ENCODE data around the gene GRIN3A. TPM values are rescaled to one million over a fixed set of nuclear protein-coding genes. Genes with fewer than 3 reads are reported as not detected.

The GRIN3A gene
- total and polyA plus RNA-seq, 9 of the 15 experiments (the other 6 are each of a cell fraction or from before 2014, with no cell fraction given) = 0.01 to 0.03 TPM; not detected in 7

GRCh38 chr9:101628173-101628572 is 110.3 kb downstream of the GRIN3A start:
- Histone ChIP-seq H3K4me1 (replicated peaks in 1 of 2; ENCODE audit: control insufficient read depth in 2 of 2, insufficient read depth in 2 of 2, low read length in 2 of 2) (no peaks in the 10 kb centered on the region), H3K27ac (ENCODE audit: extremely low read depth, low read depth, low read length) (no peak overlapping the region), H3K4me2 (ENCODE audit: insufficient read depth, low read length) (no peak overlapping the region), H4K20me1 (replicated peaks; ENCODE audit: control insufficient read depth, insufficient read depth, low read length) (no peaks in the 10 kb centered on the region), H3K27me3 (ENCODE audit: control insufficient read depth in 2 of 2, insufficient read depth in 2 of 2, low read length in 2 of 2) (no peaks in the 10 kb centered on the region), H3K9me1 (ENCODE audit: control insufficient read depth, insufficient read depth, low read length) (no peaks in the 10 kb centered on the region), H2AFZ (ENCODE audit: low read depth, low read length) (no peak overlapping the region), H3K9me3 (replicated peaks; ENCODE audit: control insufficient read depth, insufficient read depth, low read depth, low read length) (no peaks in the 10 kb centered on the region), H3K79me2 (ENCODE audit: control insufficient read depth, insufficient read depth, low read length) (no peaks in the 10 kb centered on the region), H3K36me3 (ENCODE audit: control insufficient read depth, insufficient read depth, low read length) (no peaks in the 10 kb centered on the region), H3K9ac (ENCODE audit: insufficient read depth in 1 of 2, low read depth in 2 of 2, low read length in 2 of 2) (no peak overlapping the region), H3K4me3 (no peak overlapping the region)
- in situ Hi-C loops (cut with MboI) = no loop called here
- no peak for ATAC-seq
- intact Hi-C loops (cut with micrococcal nuclease) = no loop called here
- ChIA-PET CTCF (ENCODE audit: low intra/inter-chr PET ratio) (no interaction called here), POLR2A (no interaction called here)
- FAIRE-seq = no peak
- DNase-seq (ENCODE audit: extremely low read depth in 1 of 4, low spot score in 3 of 4) = no peak
- BruUV-seq (replicated peaks) = no TSS peak
- WGBS (ENCODE audit: insufficient coverage, low coverage, missing lambda C conversion rate) = 2% methylated on average over 4 of the region's 4 CpGs
- no peak for TF ChIP-seq CHD4 (IDR thresholded peaks at IDR 0.05; ENCODE audit: insufficient read depth, insufficient replicate concordance, low read depth, low read length, poor library complexity, severe bottlenecking)
- peak; percentile 52 to 59; a peak in 2 of 4 replicates for TF ChIP-seq TRIM24 (IDR thresholded peaks at IDR 0.05)
- peak; percentile 93 for TF ChIP-seq EHMT2 (IDR thresholded peaks at IDR 0.05)
- peak; percentile 46; the same call in 1 of the 2 replicates for TF ChIP-seq CEBPG (CRISPR knock-in tag; IDR thresholded peaks at IDR 0.05)
- peak in 1 of 2 experiments; percentile 62; a peak in 2 of 4 replicates for TF ChIP-seq CEBPG (tag; conservative IDR thresholded peaks at IDR 0.05 in 1 of 2, IDR thresholded peaks at IDR 0.05 in 1 of 2)
- TF ChIP-seq ESRRA (IDR thresholded peaks at IDR 0.05; ENCODE audit: borderline replicate concordance, low read depth) = no peak
- TF ChIP-seq ZNF609 (CRISPR knock-in tag; IDR thresholded peaks at IDR 0.05; ENCODE audit: borderline replicate concordance) = no peak
- TF ChIP-seq MIER1 (IDR thresholded peaks at IDR 0.05; ENCODE audit: low read depth) = peak; percentile 74; the same call in 1 of the 2 replicates
- TF ChIP-seq NFIC (IDR thresholded peaks at IDR 0.05) = no peak
- peak; percentile 78; the same call in 1 of the 2 replicates for TF ChIP-seq ZNF197 (CRISPR knock-in tag; IDR thresholded peaks at IDR 0.05; ENCODE audit: low read depth)
